Ovary (tissue), 9 donors: Measurements from ENCODE around the gene CD70. TPM values are rescaled to one million over a fixed set of nuclear protein-coding genes. Genes with fewer than 3 reads are reported as not detected.
"Not testable (repeated sequence)": the region's sequence is repeated elsewhere in the genome, so short reads cannot be mapped to it uniquely, and the experiment has no call there.

Experiments used
- DNase-seq, 5 donors: peaks; one replicate each; pipeline ENCODE4 v3.0.0-alpha.2; 2019 to 2020
- H3K27ac ChIP-seq, 2 donors: fragments of 200-600 bp; one replicate each; pipeline versions ENCODE4 v1.5.1 to v1.8.0; 2019 to 2022
- H3K27me3 ChIP-seq: fragments of 200-600 bp; one replicate; pipeline ENCODE4 v1.8.0; 2022
- H3K36me3 ChIP-seq: fragments of 200-600 bp; sonication (generic); one replicate; pipeline ENCODE4 v1.5.1; 2019
- H3K4me1 ChIP-seq: one replicate; pipeline ENCODE4 v1.8.1; 2013; ENCODE audit warnings: mild to moderate bottlenecking, moderate library complexity; ENCODE audit not compliant: insufficient read depth
- H3K4me3 ChIP-seq: fragments of 200-600 bp; sonication (generic); one replicate; pipeline ENCODE4 v1.5.1; 2017
- H3K9me3 ChIP-seq, 2 donors: fragments of 200-600 bp in 1 of 2; sonication (generic) in 1 of 2; one replicate each; pipeline versions ENCODE4 v1.5.1 to v1.8.1; 2013 to 2019; ENCODE audit warnings: mild to moderate bottlenecking in 1 of 2, moderate library complexity in 1 of 2
- EP300 ChIP-seq: sonication (generic); formaldehyde crosslinking; IDR thresholded peaks from one replicate; pipeline ENCODE4 v1.6.1; 2017; ENCODE audit warnings: antibody characterized with exemption
- POLR2A ChIP-seq: fragments of 450-650 bp; IDR thresholded peaks from one replicate; pipeline ENCODE4 v1.6.1; 2017; ENCODE audit warnings: antibody characterized with exemption, mild to moderate bottlenecking, moderate library complexity
- WGBS, 3 donors: extraction: QIAGEN DNeasy Blood & Tissue Kit in 1 of 3; methylation state at CpG; one replicate each; pipeline versions ENCODE4 v1.1.5 to v1.1.7; 2013 to 2017; 5-methylcytosine and 5-hydroxymethylcytosine counted together
- intact Hi-C, 4 donors: fragments of 100-400 bp; cut with DNase I; formaldehyde crosslinking; loops; one replicate each; pipeline versions ENCODE4 v1.11.0 to v1.15.1; 2022 to 2023
- polyA plus RNA-seq, 2 donors: library from polyadenylated mRNA; stranded (reverse); fragments of 200-250 nt in 1 of 2; fragments of 350-450 nt in 1 of 2; fragmentation: Illumina TruSeq in 1 of 2; extraction: RNeasy Lipid Tissue Mini Kit (QIAGEN cat#74804) in 1 of 2; gene quantifications; one replicate each; pipeline ENCODE4 v1.2.3, GENCODE V29; 2013 to 2014
- total RNA-seq, 7 donors: library from RNA; depleted of rRNA in 2 of 7; stranded (reverse); fragments of >200 nt in 2 of 7; fragmentation: NEBNext Ultra II Directional in 3 of 7; extraction: Animal tissue kit (Norgen Biotek cat#: 25700) in 3 of 7; gene quantifications; one replicate each; pipeline versions ENCODE4 v1.1.0 to v1.2.4, GENCODE V29; 2016 to 2023
- TF ChIP-seq, protein P1 (sequence below), 3 donors: fragments of 450-650 bp in 2 of 3; fragments of 200-600 bp in 1 of 3; IDR thresholded peaks; one replicate each; pipeline versions ENCODE4 v1.5.1 to v1.8.0; 2016 to 2022; ENCODE audit warnings: antibody characterized with exemption in 3 of 3, mild to moderate bottlenecking in 1 of 3
- donor health status: DM: no; HTN: no; CAD: no; lungs with moderate emphysema.
- donor health status: DM: no; HTN: no; CAD: no.
- donor health status: Bipolar disorder and iron deficiency.
- donor health status: DM: yes; HTN: yes; CAD: no.
- donor health status: DM: no; HTN: no; CAD: no.
- donor health status: DM: yes; HTN: yes; CAD: no.

CD70 gene
- total and polyA plus RNA-seq, 9 donors: 0.31 TPM; not detected in 8

DNA sequence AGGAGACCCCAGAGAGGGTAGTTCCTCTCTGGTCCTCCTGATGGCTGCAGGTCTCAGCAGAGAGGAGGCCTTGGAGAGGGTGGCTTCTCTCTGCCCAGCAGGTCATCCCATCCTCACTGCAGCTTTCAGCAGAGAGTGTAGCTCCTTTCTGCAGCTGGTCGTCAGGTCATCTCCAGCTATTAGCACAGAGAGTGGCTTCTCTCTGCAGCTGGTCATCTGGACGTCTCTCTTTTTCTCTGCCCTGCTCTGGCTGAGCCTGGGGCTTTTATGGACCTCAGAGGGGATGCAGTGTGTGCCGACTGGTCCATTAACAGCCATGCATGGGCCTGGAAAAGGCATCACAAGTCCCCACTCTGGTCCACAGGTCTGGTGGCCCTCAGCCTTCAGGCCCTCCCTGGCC is 39.9 kb downstream of the CD70 start:
- 68 to 84% (median 69%) methylated on average over 3 of the region's 3 CpGs for WGBS, 3 donors
- Histone ChIP-seq H3K36me3 (no peaks in the 10 kb centered on the region), H3K27ac (no peak overlapping the region), H3K9me3 (peaks cover 0 to 10% of the 10 kb centered on the region in 2 donors), H3K27me3 (no peaks in the 10 kb centered on the region), H3K4me1 (no peaks in the 10 kb centered on the region), H3K4me3 (no peak overlapping the region)
- intact Hi-C loops: no loop called here
- no peak for DNase-seq
- TF ChIP-seq, protein P1, sequence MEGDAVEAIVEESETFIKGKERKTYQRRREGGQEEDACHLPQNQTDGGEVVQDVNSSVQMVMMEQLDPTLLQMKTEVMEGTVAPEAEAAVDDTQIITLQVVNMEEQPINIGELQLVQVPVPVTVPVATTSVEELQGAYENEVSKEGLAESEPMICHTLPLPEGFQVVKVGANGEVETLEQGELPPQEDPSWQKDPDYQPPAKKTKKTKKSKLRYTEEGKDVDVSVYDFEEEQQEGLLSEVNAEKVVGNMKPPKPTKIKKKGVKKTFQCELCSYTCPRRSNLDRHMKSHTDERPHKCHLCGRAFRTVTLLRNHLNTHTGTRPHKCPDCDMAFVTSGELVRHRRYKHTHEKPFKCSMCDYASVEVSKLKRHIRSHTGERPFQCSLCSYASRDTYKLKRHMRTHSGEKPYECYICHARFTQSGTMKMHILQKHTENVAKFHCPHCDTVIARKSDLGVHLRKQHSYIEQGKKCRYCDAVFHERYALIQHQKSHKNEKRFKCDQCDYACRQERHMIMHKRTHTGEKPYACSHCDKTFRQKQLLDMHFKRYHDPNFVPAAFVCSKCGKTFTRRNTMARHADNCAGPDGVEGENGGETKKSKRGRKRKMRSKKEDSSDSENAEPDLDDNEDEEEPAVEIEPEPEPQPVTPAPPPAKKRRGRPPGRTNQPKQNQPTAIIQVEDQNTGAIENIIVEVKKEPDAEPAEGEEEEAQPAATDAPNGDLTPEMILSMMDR (IDR thresholded peaks at IDR 0.05): no peak
- TF ChIP-seq EP300 (no peak), POLR2A (no peak)

DNA sequence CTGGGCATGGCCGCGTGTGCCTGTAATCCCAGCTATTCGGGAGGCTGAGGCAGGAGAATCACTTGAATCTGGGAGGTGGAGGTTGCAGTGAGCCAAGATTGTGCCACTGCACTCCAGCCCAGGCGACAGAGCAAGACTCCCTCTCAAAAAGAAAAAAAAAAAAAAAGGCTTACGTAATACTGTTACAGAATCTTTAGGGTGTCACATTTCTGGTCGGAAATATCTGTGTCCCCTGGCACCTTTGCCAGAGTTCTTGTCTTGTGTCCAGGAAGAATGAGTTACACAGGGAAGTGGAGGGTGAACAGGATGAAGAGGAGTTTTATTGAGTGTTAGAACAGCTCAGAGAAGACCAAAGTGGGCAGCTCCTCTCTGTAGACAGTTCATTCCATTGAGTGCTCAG is 40.3 kb downstream of the CD70 start:
- intact Hi-C loops, DNase-seq, H3K4me3 ChIP-seq, H3K4me1 ChIP-seq, H3K36me3 ChIP-seq, H3K9me3 ChIP-seq, H3K27ac ChIP-seq, H3K27me3 ChIP-seq: not testable (repeated sequence)
- 82 to 85% (median 83%) methylated on average over 6 of the region's 6 CpGs for WGBS, 3 donors

DNA sequence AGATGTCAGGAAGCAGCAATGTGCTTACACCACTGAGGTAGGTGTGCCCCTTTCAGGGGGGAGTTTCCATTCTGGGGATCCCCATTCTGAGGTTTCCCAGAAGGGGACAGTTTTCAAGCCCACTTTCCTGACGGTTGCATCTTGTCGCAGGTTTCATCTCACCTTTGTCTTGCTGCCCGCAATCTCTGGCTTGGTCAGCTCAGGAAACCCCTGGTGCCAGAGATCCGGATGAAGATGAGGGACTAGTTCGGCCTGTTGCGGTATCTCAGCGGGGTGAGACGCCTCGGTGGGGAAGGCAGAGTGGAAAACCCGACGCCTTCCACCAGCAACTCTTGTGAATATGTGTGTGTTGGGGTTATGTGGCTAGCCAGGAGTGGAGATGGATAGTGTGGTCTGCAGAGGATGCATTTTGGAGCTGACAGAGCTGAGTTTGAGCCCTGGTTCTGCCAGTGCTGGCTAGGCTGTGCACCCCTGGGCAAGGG is 47.0 kb downstream of the CD70 start:
- no peak overlapping the region for H3K27ac ChIP-seq
- H3K36me3 ChIP-seq: no peaks in the 10 kb centered on the region
- no peak overlapping the region for H3K4me3 ChIP-seq
- no peaks in the 10 kb centered on the region for H3K27me3 ChIP-seq
- H3K4me1 ChIP-seq: no peaks in the 10 kb centered on the region
- intact Hi-C loops: no loop called here
- H3K9me3 ChIP-seq: peaks cover 0 to 4% of the 10 kb centered on the region in 2 donors
- 73 to 84% (median 74%) methylated on average over 11 of the region's 11 CpGs for WGBS, 3 donors
- DNase-seq: no peak
- TF ChIP-seq, protein P1 (IDR thresholded peaks at IDR 0.05): no peak
- TF ChIP-seq POLR2A (no peak), EP300 (no peak)

DNA sequence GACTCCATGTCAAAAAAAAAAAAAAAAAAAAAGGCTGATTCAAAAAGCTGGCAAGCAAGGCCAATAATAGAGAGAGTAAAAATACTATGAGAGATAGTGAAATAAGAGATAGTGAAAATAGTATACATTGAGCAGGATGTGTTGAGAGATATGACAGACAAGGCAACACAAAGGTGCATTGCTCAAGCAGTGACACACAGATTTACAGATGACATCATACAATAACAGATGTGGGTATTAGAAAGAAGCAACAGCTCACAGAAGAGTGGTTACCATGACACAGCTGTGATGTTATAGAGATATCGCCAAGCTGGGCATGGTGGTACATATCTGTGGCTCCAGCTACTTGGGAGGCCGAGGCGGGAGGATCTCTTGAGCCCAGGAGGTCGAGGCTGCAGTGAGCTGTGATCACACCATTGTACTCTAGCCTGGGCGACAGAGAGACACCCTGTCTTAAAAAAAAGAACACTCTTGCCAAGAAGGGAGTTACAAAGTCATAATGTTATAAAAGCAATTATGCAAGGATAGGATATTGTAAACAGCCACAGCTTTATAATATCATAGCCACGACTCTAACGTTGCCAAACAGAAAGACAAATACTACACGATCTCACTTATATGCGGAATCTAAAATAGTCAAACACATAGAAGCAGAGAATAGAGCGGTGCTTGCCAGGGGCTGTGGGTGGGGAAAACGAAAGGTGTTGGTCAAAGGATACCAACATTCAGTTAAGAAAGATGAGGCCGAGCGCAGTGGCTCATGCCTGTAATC is 49.8 kb downstream of the CD70 start:
- DNase-seq: no peak
- WGBS, 3 donors: 57 to 74% (median 64%) methylated on average over 13 of the region's 13 CpGs
- TF ChIP-seq, protein P1 (IDR thresholded peaks at IDR 0.05): no peak
- no peak for TF ChIP-seq POLR2A
- TF ChIP-seq EP300: no peak
- Histone ChIP-seq H3K4me1 (no peaks in the 10 kb centered on the region), H3K27ac (no peak overlapping the region), H3K4me3 (no peak overlapping the region), H3K9me3 (peaks cover 0 to 3% of the 10 kb centered on the region in 2 donors), H3K36me3 (no peaks in the 10 kb centered on the region), H3K27me3 (no peaks in the 10 kb centered on the region)
- intact Hi-C loops: no loop called here

DNA sequence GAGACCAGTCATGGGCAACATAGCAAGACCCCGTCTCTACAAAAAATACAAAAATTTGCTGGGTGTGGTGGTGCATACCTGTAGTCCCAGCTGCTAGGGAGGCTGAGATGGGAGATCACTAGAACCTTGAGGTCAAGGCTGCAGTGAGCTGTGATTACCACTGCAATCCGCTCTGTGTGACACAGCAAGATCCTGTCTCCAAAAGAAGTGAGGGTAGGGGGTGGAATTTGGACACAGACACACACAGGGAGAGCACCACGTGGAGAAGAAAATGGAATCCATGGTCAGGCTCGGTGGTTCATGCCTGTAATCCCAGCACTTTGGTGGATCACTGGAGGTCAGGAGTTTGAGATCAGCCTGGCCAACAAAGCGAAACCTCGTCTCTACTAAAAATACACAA is 51.4 kb downstream of the CD70 start:
- H3K36me3 ChIP-seq: no peaks in the 10 kb centered on the region
- TF ChIP-seq EP300: no peak
- TF ChIP-seq POLR2A: no peak
- TF ChIP-seq, protein P1 (IDR thresholded peaks at IDR 0.05): no peak
- DNase-seq: no peak
- H3K4me1 ChIP-seq: no peaks in the 10 kb centered on the region
- H3K27me3 ChIP-seq: no peaks in the 10 kb centered on the region
- no peak overlapping the region for H3K4me3 ChIP-seq
- peaks cover 0 to 3% of the 10 kb centered on the region in 2 donors for H3K9me3 ChIP-seq
- no peak overlapping the region for H3K27ac ChIP-seq
- intact Hi-C loops: no loop called here
- WGBS, 3 donors: 74 to 87% (median 80%) methylated on average over 6 of the region's 6 CpGs
